ENCODE results near the gene ATP1B1.
"Not testable (repeated sequence)": the region's sequence is repeated elsewhere in the genome, so short reads cannot be mapped to it uniquely, and the experiment has no call there.

Gene ATP1B1

DNA sequence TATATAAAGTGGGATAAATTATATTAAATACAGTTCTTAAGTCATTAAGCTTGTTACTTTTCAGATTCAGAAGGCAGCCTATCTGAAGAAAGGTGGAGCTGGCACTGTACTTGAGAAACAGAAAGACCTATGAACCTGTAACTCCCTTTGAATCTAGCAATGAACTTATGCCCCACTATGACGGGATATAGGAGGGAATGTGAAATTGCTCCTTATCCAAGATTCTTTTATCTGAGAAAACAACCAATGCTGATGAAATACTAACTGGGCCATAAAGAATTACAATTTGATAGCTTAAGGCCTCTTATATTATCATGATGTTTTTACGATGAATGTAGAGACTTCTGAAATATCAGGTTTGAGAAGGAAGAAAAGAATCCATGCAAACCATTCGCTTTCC lies 50.1 kb downstream of the ATP1B1 start:
- Histone ChIP-seq H3K9ac (ENCODE audit: low read length) (no peak overlapping the region), H3K27me3 (ENCODE audit: insufficient read depth, low read length, poor library complexity) (no peaks in the 10 kb centered on the region), H3K4ac (ENCODE audit: low read depth, low read length) (no peak overlapping the region), H2BK120ac (ENCODE audit: low read depth, low read length) (no peak overlapping the region), H3K23ac (ENCODE audit: low read length) (no peak overlapping the region), H4K5ac (ENCODE audit: low read length) (no peak overlapping the region), H2BK15ac (replicated peaks; ENCODE audit: low read depth) (no peak overlapping the region), H3K27ac (ENCODE audit: low read depth, low read length) (no peak overlapping the region), H3K18ac (ENCODE audit: low read length) (no peak overlapping the region), H3K79me1 (ENCODE audit: low read length) (no peaks in the 10 kb centered on the region), H3K4me3 (ENCODE audit: low read length) (no peak overlapping the region), H3K36me3 (ENCODE audit: control insufficient read depth, insufficient read depth, low read length) (no peaks in the 10 kb centered on the region), H2BK5ac (ENCODE audit: low read length) (no peak overlapping the region), H4K8ac (ENCODE audit: low read depth, low read length) (no peak overlapping the region), H3K79me2 (ENCODE audit: control insufficient read depth, insufficient read depth, low read length) (no peaks in the 10 kb centered on the region), H3K4me1 (ENCODE audit: control insufficient read depth, low read depth, low read length) (no peaks in the 10 kb centered on the region), H2AK5ac (ENCODE audit: low read length) (no peak overlapping the region), H3K4me2 (ENCODE audit: low read length) (no peak overlapping the region), H3K56ac (ENCODE audit: low read length) (no peak overlapping the region)
- no CpG with 5 or more reads among the region's 3 CpGs for whole genome bisulfite sequencing (ENCODE audit: extremely low coverage, insufficient coverage, low lambda C conversion rate)
- no peak for DNase-seq

- H3K36me3 ChIP-seq (ENCODE audit: control insufficient read depth, insufficient read depth, low read length) = no peaks in the 10 kb centered on the region
- no peak overlapping the region for H4K5ac ChIP-seq (ENCODE audit: low read length)
- no peak overlapping the region for H3K56ac ChIP-seq (ENCODE audit: low read length)
- no peak overlapping the region for H2AK5ac ChIP-seq (ENCODE audit: low read length)
- no peak overlapping the region for H3K9ac ChIP-seq (ENCODE audit: low read length)
- H2BK5ac ChIP-seq (ENCODE audit: low read length) = no peak overlapping the region
- H2BK15ac ChIP-seq (replicated peaks; ENCODE audit: low read depth) = no peak overlapping the region
- no peaks in the 10 kb centered on the region for H3K79me2 ChIP-seq (ENCODE audit: control insufficient read depth, insufficient read depth, low read length)
- no peak overlapping the region for H3K4me3 ChIP-seq (ENCODE audit: low read length)
- no peak for DNase-seq
- H4K8ac ChIP-seq (ENCODE audit: low read depth, low read length) = no peak overlapping the region
- H3K27me3 ChIP-seq (ENCODE audit: insufficient read depth, low read length, poor library complexity) = no peaks in the 10 kb centered on the region
- no peak overlapping the region for H3K27ac ChIP-seq (ENCODE audit: low read depth, low read length)
- no peaks in the 10 kb centered on the region for H3K4me1 ChIP-seq (ENCODE audit: control insufficient read depth, low read depth, low read length)
- no peak overlapping the region for H3K4me2 ChIP-seq (ENCODE audit: low read length)
- WGBS (ENCODE audit: extremely low coverage, insufficient coverage, low lambda C conversion rate) = no CpG with 5 or more reads among the region's 3 CpGs
- no peak overlapping the region for H3K4ac ChIP-seq (ENCODE audit: low read depth, low read length)
- no peak overlapping the region for H2BK120ac ChIP-seq (ENCODE audit: low read depth, low read length)
- H3K79me1 ChIP-seq (ENCODE audit: low read length) = no peaks in the 10 kb centered on the region
- H3K18ac ChIP-seq (ENCODE audit: low read length) = no peak overlapping the region
- H3K23ac ChIP-seq (ENCODE audit: low read length) = no peak overlapping the region
Measured at GRCh38 chr1:169160845-169161495, 54.5 kb downstream of the ATP1B1 start.

DNA sequence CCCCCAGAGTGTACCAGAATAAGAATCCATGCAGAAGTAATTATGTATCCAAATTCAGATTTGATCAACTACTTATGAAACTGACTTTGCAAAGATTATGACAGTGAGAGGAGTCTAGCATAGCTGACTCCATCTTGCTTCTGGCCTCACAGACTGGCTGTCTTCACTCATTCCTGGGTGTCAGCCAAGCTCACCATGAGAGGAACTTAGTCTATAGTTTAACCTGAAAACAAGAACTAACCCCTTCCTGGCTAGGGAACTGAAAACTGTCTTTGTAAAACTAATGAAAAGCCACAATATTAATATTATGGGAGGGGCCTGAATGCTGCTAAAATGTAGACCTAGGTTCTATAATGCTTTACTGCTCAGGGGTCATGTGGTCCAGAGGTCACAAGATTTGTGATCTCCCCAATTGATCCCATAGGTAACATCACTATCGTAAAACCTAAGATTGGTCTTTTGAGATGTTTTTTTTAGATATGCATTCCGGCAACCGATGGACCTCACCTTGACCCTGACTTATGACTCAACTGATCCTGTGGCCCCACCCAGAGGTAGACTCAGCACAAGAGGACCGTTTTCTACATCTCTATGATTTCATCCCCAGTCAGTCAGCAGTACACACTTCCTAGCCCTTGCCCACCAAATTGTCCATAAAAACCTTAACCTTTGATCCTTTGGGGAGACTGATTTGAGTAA lies 55.2 kb downstream of the ATP1B1 start:
- H3K36me3 ChIP-seq (ENCODE audit: control insufficient read depth, insufficient read depth, low read length) = no peaks in the 10 kb centered on the region
- H3K27me3 ChIP-seq (ENCODE audit: insufficient read depth, low read length, poor library complexity) = no peaks in the 10 kb centered on the region
- H3K18ac ChIP-seq (ENCODE audit: low read length) = no peak overlapping the region
- H3K79me2 ChIP-seq (ENCODE audit: control insufficient read depth, insufficient read depth, low read length) = no peaks in the 10 kb centered on the region
- H3K4me1 ChIP-seq (ENCODE audit: control insufficient read depth, low read depth, low read length) = no peaks in the 10 kb centered on the region
- H4K8ac ChIP-seq (ENCODE audit: low read depth, low read length) = no peak overlapping the region
- no peak overlapping the region for H2BK120ac ChIP-seq (ENCODE audit: low read depth, low read length)
- no peak overlapping the region for H3K23ac ChIP-seq (ENCODE audit: low read length)
- H4K5ac ChIP-seq (ENCODE audit: low read length) = no peak overlapping the region
- H3K79me1 ChIP-seq (ENCODE audit: low read length) = no peaks in the 10 kb centered on the region
- no peak overlapping the region for H3K9ac ChIP-seq (ENCODE audit: low read length)
- H3K27ac ChIP-seq (ENCODE audit: low read depth, low read length) = no peak overlapping the region
- H3K4me3 ChIP-seq (ENCODE audit: low read length) = no peak overlapping the region
- H3K4ac ChIP-seq (ENCODE audit: low read depth, low read length) = no peak overlapping the region
- no peak overlapping the region for H2BK5ac ChIP-seq (ENCODE audit: low read length)
- no peak overlapping the region for H3K56ac ChIP-seq (ENCODE audit: low read length)
- H2AK5ac ChIP-seq (ENCODE audit: low read length) = no peak overlapping the region
- no CpG with 5 or more reads among the region's 4 CpGs for WGBS (ENCODE audit: extremely low coverage, insufficient coverage, low lambda C conversion rate)
- H2BK15ac ChIP-seq (replicated peaks; ENCODE audit: low read depth) = no peak overlapping the region
- no peak for DNase-seq
- H3K4me2 ChIP-seq (ENCODE audit: low read length) = no peak overlapping the region

GRCh38 chr1:169163059-169163458 lies 56.6 kb downstream of the ATP1B1 start:
- Histone ChIP-seq H3K18ac (ENCODE audit: low read length) (no peak overlapping the region), H3K4me3 (ENCODE audit: low read length) (no peak overlapping the region), H2BK15ac (replicated peaks; ENCODE audit: low read depth) (no peak overlapping the region), H4K5ac (ENCODE audit: low read length) (no peak overlapping the region), H3K4me2 (ENCODE audit: low read length) (no peak overlapping the region), H3K4ac (ENCODE audit: low read depth, low read length) (no peak overlapping the region), H4K8ac (ENCODE audit: low read depth, low read length) (no peak overlapping the region), H2AK5ac (ENCODE audit: low read length) (no peak overlapping the region), H3K56ac (ENCODE audit: low read length) (no peak overlapping the region), H2BK120ac (ENCODE audit: low read depth, low read length) (no peak overlapping the region), H3K9ac (ENCODE audit: low read length) (no peak overlapping the region), H3K36me3 (ENCODE audit: control insufficient read depth, insufficient read depth, low read length) (no peaks in the 10 kb centered on the region), H3K79me2 (ENCODE audit: control insufficient read depth, insufficient read depth, low read length) (no peaks in the 10 kb centered on the region), H3K23ac (ENCODE audit: low read length) (no peak overlapping the region), H3K79me1 (ENCODE audit: low read length) (no peaks in the 10 kb centered on the region), H3K4me1 (ENCODE audit: control insufficient read depth, low read depth, low read length) (no peaks in the 10 kb centered on the region), H3K27me3 (ENCODE audit: insufficient read depth, low read length, poor library complexity) (no peaks in the 10 kb centered on the region), H2BK5ac (ENCODE audit: low read length) (no peak overlapping the region), H3K27ac (ENCODE audit: low read depth, low read length) (no peak overlapping the region)
- no peak for DNase-seq
- no CpG with 5 or more reads among the region's 5 CpGs for WGBS (ENCODE audit: extremely low coverage, insufficient coverage, low lambda C conversion rate)

DNA sequence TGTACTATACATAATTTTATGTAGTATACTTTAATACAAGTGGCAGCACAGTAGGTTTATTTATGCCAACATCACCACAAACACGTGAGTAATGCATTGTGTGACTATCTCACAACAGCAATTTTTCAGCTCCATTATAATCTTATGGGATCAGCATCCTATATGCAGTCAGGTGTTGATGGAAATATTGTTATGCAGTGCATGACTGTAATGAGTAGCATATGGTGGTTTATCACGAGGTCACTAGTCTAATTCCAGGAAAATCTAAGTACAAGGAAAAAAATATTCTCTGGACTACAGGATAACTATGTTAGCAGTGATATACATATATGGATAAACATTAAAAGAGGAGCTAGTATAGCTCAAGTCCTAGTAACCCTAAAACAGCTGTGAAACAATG lies 69.0 kb downstream of the ATP1B1 start:
- Histone ChIP-seq H3K27me3 (ENCODE audit: insufficient read depth, low read length, poor library complexity) (no peaks in the 10 kb centered on the region), H3K18ac (ENCODE audit: low read length) (no peak overlapping the region), H3K36me3 (ENCODE audit: control insufficient read depth, insufficient read depth, low read length) (no peaks in the 10 kb centered on the region), H3K4me3 (ENCODE audit: low read length) (no peak overlapping the region), H2AK5ac (ENCODE audit: low read length) (no peak overlapping the region), H3K79me2 (ENCODE audit: control insufficient read depth, insufficient read depth, low read length) (no peaks in the 10 kb centered on the region), H2BK15ac (replicated peaks; ENCODE audit: low read depth) (no peak overlapping the region), H3K4me1 (ENCODE audit: control insufficient read depth, low read depth, low read length) (no peaks in the 10 kb centered on the region), H3K23ac (ENCODE audit: low read length) (no peak overlapping the region), H3K56ac (ENCODE audit: low read length) (no peak overlapping the region), H3K79me1 (ENCODE audit: low read length) (no peaks in the 10 kb centered on the region), H2BK5ac (ENCODE audit: low read length) (no peak overlapping the region), H4K5ac (ENCODE audit: low read length) (no peak overlapping the region), H4K8ac (ENCODE audit: low read depth, low read length) (no peak overlapping the region), H3K4ac (ENCODE audit: low read depth, low read length) (no peak overlapping the region), H3K9ac (ENCODE audit: low read length) (no peak overlapping the region), H2BK120ac (ENCODE audit: low read depth, low read length) (no peak overlapping the region), H3K27ac (ENCODE audit: low read depth, low read length) (no peak overlapping the region), H3K4me2 (ENCODE audit: low read length) (no peak overlapping the region)
- WGBS (ENCODE audit: extremely low coverage, insufficient coverage, low lambda C conversion rate) = no CpG with 5 or more reads among the region's 2 CpGs
- no peak for DNase-seq

GRCh38 chr1:169179431-169179830 lies 72.9 kb downstream of the ATP1B1 start:
- H3K36me3 ChIP-seq (ENCODE audit: control insufficient read depth, insufficient read depth, low read length); DNase-seq; H2AK5ac ChIP-seq (ENCODE audit: low read length); H3K56ac ChIP-seq (ENCODE audit: low read length); H3K79me2 ChIP-seq (ENCODE audit: control insufficient read depth, insufficient read depth, low read length); H3K4me1 ChIP-seq (ENCODE audit: control insufficient read depth, low read depth, low read length); H3K9ac ChIP-seq (ENCODE audit: low read length); H2BK15ac ChIP-seq (replicated peaks; ENCODE audit: low read depth); H3K79me1 ChIP-seq (ENCODE audit: low read length); H3K4ac ChIP-seq (ENCODE audit: low read depth, low read length); H3K4me2 ChIP-seq (ENCODE audit: low read length); H3K27ac ChIP-seq (ENCODE audit: low read depth, low read length); H3K27me3 ChIP-seq (ENCODE audit: insufficient read depth, low read length, poor library complexity); H4K8ac ChIP-seq (ENCODE audit: low read depth, low read length); H3K23ac ChIP-seq (ENCODE audit: low read length); H3K4me3 ChIP-seq (ENCODE audit: low read length); H4K5ac ChIP-seq (ENCODE audit: low read length); H2BK120ac ChIP-seq (ENCODE audit: low read depth, low read length); H2BK5ac ChIP-seq (ENCODE audit: low read length); H3K18ac ChIP-seq (ENCODE audit: low read length): not testable (repeated sequence)
- no CpG with 5 or more reads among the region's 3 CpGs for WGBS (ENCODE audit: extremely low coverage, insufficient coverage, low lambda C conversion rate)

Data from mesendoderm (in vitro differentiated cells).